GM12878 (cell line): Measurements from ENCODE around the gene GPC6. TPM values are rescaled to one million over a fixed set of nuclear protein-coding genes. Genes with fewer than 3 reads are reported as not detected.

ENCODE experiments used
- ATAC-seq: fragments of 200-7000 bp; cut with Tn5 transposase; 3 replicates; pipeline ENCODE4 v1.9.1; 2020; ENCODE audit warnings: mild to moderate bottlenecking, moderate library complexity
- BruUV-seq: library from RNA; stranded (reverse); fragments of 400-500 nt; replicated peaks from 2 replicates; lab custom pipeline; 2021; lab: Mats Ljungman, UMichigan
- CTCF ChIA-PET: fragments of 300-600 bp; sonication (Branson Sonifier 250); formaldehyde crosslinking; extraction: SDS; loops from one replicate; lab custom pipeline; 2021; ENCODE audit warnings: inconsistent platforms; lab: Yijun Ruan, JAX
- POLR2A ChIA-PET: fragments of 350-600 bp; formaldehyde crosslinking; extraction: SDS; loops from one replicate; lab custom pipeline; 2021; ENCODE audit warnings: inconsistent platforms; lab: Charles Lee
- RAD21 ChIA-PET: fragments of 300-600 bp; sonication (Branson Sonifier 250); formaldehyde crosslinking; loops from one replicate; lab custom pipeline; 2023; ENCODE audit warnings: antibody characterized with exemption; ENCODE audit not compliant: unreplicated experiment; lab: Charles Lee
- SMC1A ChIA-PET: fragments of 300-600 bp; sonication (Branson Sonifier 250); formaldehyde crosslinking; loops from one replicate; lab custom pipeline; 2023; ENCODE audit not compliant: unreplicated experiment, uncharacterized antibody; lab: Charles Lee
- DNase-seq: peaks from one replicate; pipeline ENCODE4 v3.0.0-alpha.2; 2011; ENCODE audit warnings: low read depth, low spot score
- FAIRE-seq: peaks from 3 replicates; lab custom pipeline; 2011; peaks lifted over from hg19 to GRCh38; lab: Jason Lieb, UNC
- H2AFZ ChIP-seq: 2 replicates; pipeline ENCODE4 v1.6.0; 2011; ENCODE audit warnings: low read depth, low read length, control low read depth; ENCODE audit not compliant: control insufficient read depth
- H3K27ac ChIP-seq: 2 replicates; pipeline ENCODE4 v1.5.1; 2011; ENCODE audit warnings: control low read depth; ENCODE audit not compliant: control insufficient read depth, insufficient read depth
- H3K27me3 ChIP-seq, 2 experiments: replicated peaks in 1 of 2; 2 replicates each; pipeline versions ENCODE4 v1.6.0 to v1.6.1; 2011; ENCODE audit warnings: low read length in 1 of 2; ENCODE audit not compliant: control insufficient read depth in 2 of 2, insufficient read depth in 2 of 2
- H3K36me3 ChIP-seq, 2 experiments: 2 replicates each; pipeline ENCODE4 v1.5.1; 2011; ENCODE audit warnings: low read length in 1 of 2; ENCODE audit not compliant: control insufficient read depth in 2 of 2, insufficient read depth in 2 of 2
- H3K4me1 ChIP-seq: 2 replicates; pipeline ENCODE4 v1.6.1; 2011; ENCODE audit warnings: mild to moderate bottlenecking, low read length, moderate library complexity, mixed read lengths; ENCODE audit not compliant: control insufficient read depth, insufficient read depth
- H3K4me2 ChIP-seq: 2 replicates; pipeline ENCODE4 v1.6.0; 2011; ENCODE audit warnings: control low read depth; ENCODE audit not compliant: control insufficient read depth, insufficient read depth
- H3K4me3 ChIP-seq: fragments of 200-600 bp; sonication (generic); 2 replicates; pipeline ENCODE4 v1.5.1; 2016
- H3K79me2 ChIP-seq: 2 replicates; pipeline ENCODE4 v1.6.0; 2011; ENCODE audit warnings: low read length; ENCODE audit not compliant: control insufficient read depth, insufficient read depth
- H3K9ac ChIP-seq: 2 replicates; pipeline ENCODE4 v1.8.0; 2011; ENCODE audit warnings: low read length, control low read depth, mixed read lengths; ENCODE audit not compliant: control insufficient read depth, insufficient read depth
- H3K9me3 ChIP-seq: replicated peaks from 3 replicates; pipeline ENCODE4 v1.5.1; 2011; ENCODE audit warnings: mild to moderate bottlenecking, low read length; ENCODE audit not compliant: control insufficient read depth, insufficient read depth
- H4K20me1 ChIP-seq: 2 replicates; pipeline ENCODE4 v1.6.0; 2011; ENCODE audit not compliant: control insufficient read depth, insufficient read depth
- BCL3 ChIP-seq: IDR thresholded peaks from 2 replicates; pipeline ENCODE4 v1.6.1; 2011; ENCODE audit warnings: borderline replicate concordance, low read depth, mild to moderate bottlenecking, moderate library complexity, low read length; ENCODE audit not compliant: insufficient read depth, poor library complexity, severe bottlenecking
- PML ChIP-seq: IDR thresholded peaks from 2 replicates; pipeline ENCODE4 v1.6.1; 2012; ENCODE audit warnings: low read length, inconsistent platforms
- SUPT20H ChIP-seq: IDR thresholded peaks from 2 replicates; pipeline ENCODE4 v1.6.1; 2011; ENCODE audit warnings: low read depth, mild to moderate bottlenecking, low read length, moderate library complexity, borderline replicate concordance; ENCODE audit not compliant: control insufficient read depth
- WGBS: methylation state at CpG from one replicate; pipeline ENCODE4 v1.1.6; 2016; ENCODE audit warnings: low lambda C conversion rate; ENCODE audit not compliant: insufficient replicate concordance, insufficient coverage; ENCODE audit errors: missing lambda C conversion rate; 5-methylcytosine and 5-hydroxymethylcytosine counted together
- in situ Hi-C: fragments of 300-500 bp; cut with MboI; formaldehyde crosslinking; loops from 9 replicates; pipeline ENCODE4 v1.14.3; 2018; ENCODE audit warnings: mixed read lengths
- intact Hi-C: fragments of 100-400 bp; cut with micrococcal nuclease; formaldehyde crosslinking; loops from one replicate; pipeline ENCODE4 v1.14.2; 2022; ENCODE audit not compliant: unreplicated experiment
- polyA plus RNA-seq, 11 experiments: library from polyadenylated mRNA; depleted of rRNA in 4 of 11; unstranded in 6 of 11; stranded (reverse) in 5 of 11; fragments of >200 nt; fragmentation: Nextera tagmentation in 4 of 11; fragmentation: Illumina TruSeq in 1 of 11; extraction: Ambion mirVana in 4 of 11; extraction: Trizol in 1 of 11; gene quantifications; 1 replicate in 1 of 11; 2 replicates in 10 of 11; pipeline versions ENCODE4 v1.2.1 to v1.2.3, GENCODE V29; 2011 to 2016; ENCODE audit warnings: inconsistent platforms in 2 of 11, missing spikeins in 2 of 11, low read depth in 1 of 11
- total RNA-seq, 4 experiments: library from RNA; depleted of rRNA in 3 of 4; stranded (reverse); fragments of >200 nt in 3 of 4; fragmentation: Illumina TruSeq in 1 of 4; extraction: Trizol in 1 of 4; gene quantifications; 2 replicates each; pipeline versions ENCODE4 v1.2.1 to v1.2.3, GENCODE V29; 2013 to 2021
- TF ChIP-seq, protein P1 (sequence below): fragments of 450-650 bp; IDR thresholded peaks from 2 replicates; pipeline ENCODE4 v1.6.1; 2018; ENCODE audit warnings: mild to moderate bottlenecking, low read depth, moderate library complexity; ENCODE audit not compliant: partially characterized antibody

GPC6 gene
- total and polyA plus RNA-seq, 10 of the 15 experiments (the other 5 are each of a cell fraction or from before 2014, with no cell fraction given), result 0.03 to 0.04 (median 0.03) TPM; not detected in 7

DNA sequence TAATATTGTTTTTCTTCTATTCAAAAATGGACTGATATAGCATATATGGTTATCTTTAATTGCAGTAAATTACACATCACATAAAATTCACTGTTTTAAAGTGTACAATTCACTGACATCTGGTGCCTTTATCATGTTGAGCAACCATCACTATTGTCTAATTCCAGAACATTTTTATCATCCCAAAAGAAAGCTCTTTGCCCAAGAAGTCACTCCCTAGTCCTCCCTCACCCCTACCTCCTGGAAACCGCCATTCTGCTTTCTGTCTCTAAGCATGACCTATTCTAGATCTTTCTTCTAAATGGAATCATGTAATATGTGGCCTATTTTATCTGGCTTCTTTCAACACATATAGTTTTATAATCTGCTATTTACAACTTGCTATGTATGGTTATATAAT, 727.2 kb downstream of the GPC6 start:
- H3K4me3 ChIP-seq, result no peak overlapping the region
- no peak overlapping the region for H2AFZ ChIP-seq
- in situ Hi-C loops (no loop called here), intact Hi-C loops (no loop called here)
- no peaks in the 10 kb centered on the region for H3K4me1 ChIP-seq
- TF ChIP-seq, protein P1, sequence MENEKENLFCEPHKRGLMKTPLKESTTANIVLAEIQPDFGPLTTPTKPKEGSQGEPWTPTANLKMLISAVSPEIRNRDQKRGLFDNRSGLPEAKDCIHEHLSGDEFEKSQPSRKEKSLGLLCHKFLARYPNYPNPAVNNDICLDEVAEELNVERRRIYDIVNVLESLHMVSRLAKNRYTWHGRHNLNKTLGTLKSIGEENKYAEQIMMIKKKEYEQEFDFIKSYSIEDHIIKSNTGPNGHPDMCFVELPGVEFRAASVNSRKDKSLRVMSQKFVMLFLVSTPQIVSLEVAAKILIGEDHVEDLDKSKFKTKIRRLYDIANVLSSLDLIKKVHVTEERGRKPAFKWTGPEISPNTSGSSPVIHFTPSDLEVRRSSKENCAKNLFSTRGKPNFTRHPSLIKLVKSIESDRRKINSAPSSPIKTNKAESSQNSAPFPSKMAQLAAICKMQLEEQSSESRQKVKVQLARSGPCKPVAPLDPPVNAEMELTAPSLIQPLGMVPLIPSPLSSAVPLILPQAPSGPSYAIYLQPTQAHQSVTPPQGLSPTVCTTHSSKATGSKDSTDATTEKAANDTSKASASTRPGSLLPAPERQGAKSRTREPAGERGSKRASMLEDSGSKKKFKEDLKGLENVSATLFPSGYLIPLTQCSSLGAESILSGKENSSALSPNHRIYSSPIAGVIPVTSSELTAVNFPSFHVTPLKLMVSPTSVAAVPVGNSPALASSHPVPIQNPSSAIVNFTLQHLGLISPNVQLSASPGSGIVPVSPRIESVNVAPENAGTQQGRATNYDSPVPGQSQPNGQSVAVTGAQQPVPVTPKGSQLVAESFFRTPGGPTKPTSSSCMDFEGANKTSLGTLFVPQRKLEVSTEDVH, result no peak
- TF ChIP-seq BCL3, result no peak
- TF ChIP-seq SUPT20H, result no peak
- TF ChIP-seq PML, result no peak
- no peak for FAIRE-seq
- no peak overlapping the region for H3K9ac ChIP-seq
- SMC1A ChIA-PET, result interaction anchor here (0.9 kb wide), 1 partner anchor 27 kb away, joined by 3 read pairs; no protein-coding TSS in a partner anchor
- H3K9me3 ChIP-seq, result no peaks in the 10 kb centered on the region
- no peak overlapping the region for H3K4me2 ChIP-seq
- H3K27ac ChIP-seq, result no peak overlapping the region
- 5% methylated on average over 1 of the region's 1 CpG for WGBS
- RAD21 ChIA-PET, result no interaction called here
- POLR2A ChIA-PET, result no interaction called here
- no peak for DNase-seq
- H3K36me3 ChIP-seq, result no peaks in the 10 kb centered on the region
- H4K20me1 ChIP-seq, result no peaks in the 10 kb centered on the region
- no peak for ATAC-seq
- no TSS peak for BruUV-seq
- CTCF ChIA-PET, result no interaction called here
- H3K27me3 ChIP-seq, result no peaks in the 10 kb centered on the region
- no peaks in the 10 kb centered on the region for H3K79me2 ChIP-seq
